HG03196 (cell line): Measurements from ENCODE around the gene NFIA.

Experiments
- ATAC-seq: cut with Tn5 transposase; IDR thresholded peaks from one replicate; pipeline ENCODE4 v1.9.1; 2021; ENCODE audit not compliant: unreplicated experiment

NFIA gene

GRCh38 chr1:61352845-61353435 is 270.6 kb downstream of the NFIA start:
- ATAC-seq, result no peak

- no peak for ATAC-seq
These were observed 271.5 kb downstream of the NFIA start for GRCh38 chr1:61353797-61354406.

- no peak for ATAC-seq
These were observed 273.7 kb downstream of the NFIA start for GRCh38 chr1:61356016-61356415.

GRCh38 chr1:61356995-61357394 is 274.6 kb downstream of the NFIA start:
- ATAC-seq, result no peak

GRCh38 chr1:61357539-61357938 is 275.2 kb downstream of the NFIA start:
- ATAC-seq, result no peak

GRCh38 chr1:61358770-61359455 is 276.6 kb downstream of the NFIA start:
- ATAC-seq, result no peak

GRCh38 chr1:61361931-61362330 is 279.6 kb downstream of the NFIA start:
- ATAC-seq, result no peak

- ATAC-seq, result no peak
These were observed 280.0 kb downstream of the NFIA start for GRCh38 chr1:61362351-61362750.

- ATAC-seq, result no peak
These were observed 286.0 kb downstream of the NFIA start for GRCh38 chr1:61368366-61368765.

GRCh38 chr1:61368876-61369275 is 286.5 kb downstream of the NFIA start:
- ATAC-seq, result no peak

GRCh38 chr1:61370177-61370912 is 288.0 kb downstream of the NFIA start:
- ATAC-seq, result no peak

GRCh38 chr1:61370913-61371279 is 288.5 kb downstream of the NFIA start:
- no peak for ATAC-seq

GRCh38 chr1:61372944-61373343 is 290.6 kb downstream of the NFIA start:
- no peak for ATAC-seq

- no peak for ATAC-seq
These were observed 291.8 kb downstream of the NFIA start for GRCh38 chr1:61374156-61374555.

GRCh38 chr1:61375082-61375880 is 292.9 kb downstream of the NFIA start:
- no peak for ATAC-seq

- ATAC-seq, result no peak
These were observed 293.8 kb downstream of the NFIA start for GRCh38 chr1:61376151-61376550.

GRCh38 chr1:61377242-61377958 is 295.0 kb downstream of the NFIA start:
- no peak for ATAC-seq

GRCh38 chr1:61378494-61379180 is 296.3 kb downstream of the NFIA start:
- ATAC-seq, result no peak

- no peak for ATAC-seq
These were observed 297.3 kb downstream of the NFIA start for GRCh38 chr1:61379693-61380092.

GRCh38 chr1:61380561-61380960 is 298.2 kb downstream of the NFIA start:
- no peak for ATAC-seq
